Suprapubic skin (tissue), 3 donors: ENCODE results near the gene ANKRD31.

Experiments
- CTCF ChIP-seq, 2 donors: fragments of 200-600 bp in 1 of 2; fragments of 450-650 bp in 1 of 2; sonication (generic) in 1 of 2; IDR thresholded peaks; one replicate each; pipeline ENCODE4 v1.5.1; 2016 to 2019; ENCODE audit warnings: antibody characterized with exemption in 2 of 2, mild to moderate bottlenecking in 1 of 2, moderate library complexity in 1 of 2
- POLR2A ChIP-seq, 2 donors: fragments of 450-650 bp; IDR thresholded peaks; one replicate each; pipeline ENCODE4 v1.6.1; 2017; ENCODE audit warnings: antibody characterized with exemption in 2 of 2, mild to moderate bottlenecking in 2 of 2, moderate library complexity in 2 of 2

- TF ChIP-seq CTCF (IDR thresholded peaks at IDR 0.05), result no peak
- TF ChIP-seq POLR2A (IDR thresholded peaks at IDR 0.05), result no peak
Measured at GRCh38 chr5:75234251-75234650, 2.4 kb downstream of the ANKRD31 start.
